Globus pallidus (tissue), 1 donor: ENCODE data around the gene CCDC92.

Experiments
- DNase-seq: peaks from one replicate; pipeline ENCODE4 v3.0.0-alpha.2; 2015; ENCODE audit warnings: low spot score

Gene CCDC92

GRCh38 chr12:123910057-123910456 is 62.6 kb downstream of the CCDC92 start:
- DNase-seq: no peak

- DNase-seq: peak; percentile 19
Observed at GRCh38 chr12:123908884-123909725, 63.5 kb downstream of the CCDC92 start.

- no peak for DNase-seq
Observed at GRCh38 chr12:123907726-123908476, 64.7 kb downstream of the CCDC92 start.

- no peak for DNase-seq
Observed at GRCh38 chr12:123906711-123907420, 65.8 kb downstream of the CCDC92 start.

GRCh38 chr12:123905319-123905925 is 67.2 kb downstream of the CCDC92 start:
- peak; percentile 65 for DNase-seq

GRCh38 chr12:123903301-123904065 is 69.1 kb downstream of the CCDC92 start:
- DNase-seq: no peak

- no peak for DNase-seq
Observed at GRCh38 chr12:123902821-123903220, 69.8 kb downstream of the CCDC92 start.

- DNase-seq: no peak
Observed at GRCh38 chr12:123900871-123901376, 71.7 kb downstream of the CCDC92 start.

- no peak for DNase-seq
Observed at GRCh38 chr12:123899368-123899767, 73.3 kb downstream of the CCDC92 start.

- DNase-seq: no peak
Observed at GRCh38 chr12:123898673-123899072, 74.0 kb downstream of the CCDC92 start.

GRCh38 chr12:123897221-123897620 is 75.4 kb downstream of the CCDC92 start:
- DNase-seq: no peak

- DNase-seq: no peak
Observed at GRCh38 chr12:123896767-123897166, 75.9 kb downstream of the CCDC92 start.

- peak; percentile 47 for DNase-seq
Observed at GRCh38 chr12:123895451-123895850, 77.2 kb downstream of the CCDC92 start.

- DNase-seq: no peak
Observed at GRCh38 chr12:123894823-123895345, 77.7 kb downstream of the CCDC92 start.

GRCh38 chr12:123893276-123893675 is 79.4 kb downstream of the CCDC92 start:
- DNase-seq: no peak

GRCh38 chr12:123892853-123893252 is 79.8 kb downstream of the CCDC92 start:
- DNase-seq: no peak

GRCh38 chr12:123892180-123892559 is 80.5 kb downstream of the CCDC92 start:
- no peak for DNase-seq

GRCh38 chr12:123891516-123892179 is 81.0 kb downstream of the CCDC92 start:
- DNase-seq: no peak

GRCh38 chr12:123891011-123891410 is 81.6 kb downstream of the CCDC92 start:
- DNase-seq: no peak

GRCh38 chr12:123890536-123890902 is 82.1 kb downstream of the CCDC92 start:
- no peak for DNase-seq
